NB4 (cell line): Measurements from ENCODE around the gene PAFAH1B2.

Source experiments
- CTCF ChIP-seq: IDR thresholded peaks from one replicate; pipeline ENCODE4 v1.5.1; 2012; ENCODE audit warnings: low read depth, low read length
- MAX ChIP-seq: IDR thresholded peaks from 2 replicates; pipeline ENCODE4 v1.6.1; 2011; ENCODE audit warnings: low read depth, low read length
- POLR2A ChIP-seq: IDR thresholded peaks from 2 replicates; pipeline ENCODE4 v1.6.1; 2011; ENCODE audit warnings: mild to moderate bottlenecking; ENCODE audit not compliant: insufficient read length; ENCODE audit errors: extremely low read depth

- no peak for TF ChIP-seq CTCF
- TF ChIP-seq POLR2A = no peak
- no peak for TF ChIP-seq MAX
Measured at GRCh38 chr11:117146521-117146920, 2.4 kb downstream of the PAFAH1B2 start.
